ENCODE data around the gene TTLL11.

- TF ChIP-seq CTCF (IDR thresholded peaks at IDR 0.05 in 4 of 5, conservative IDR thresholded peaks at IDR 0.05 in 1 of 5) = no peak
- TF ChIP-seq POLR2A (IDR thresholded peaks at IDR 0.05) = no peak
Observed at GRCh38 chr9:122128969-122129343, 35.8 kb upstream of the TTLL11 start.
